ENCODE measurements around the gene TMEM121. TPM values are rescaled to one million over a fixed set of nuclear protein-coding genes. Genes with fewer than 3 reads are reported as not detected.

The TMEM121 gene
- polyA plus RNA-seq, 1 of the 3 experiments (the other 2 are of a cell fraction) = 9.1 TPM

- peaks cover 13% of the 10 kb centered on the region; the same call in 1 of the 2 replicates for H3K79me2 ChIP-seq (ENCODE audit: insufficient read depth)
- no peak overlapping the region for H3K4me2 ChIP-seq
- no peak overlapping the region for H2AFZ ChIP-seq (ENCODE audit: low read depth)
- H3K4me1 ChIP-seq (ENCODE audit: control insufficient read depth in 1 of 2, insufficient read depth in 2 of 2, low read depth in 1 of 2, low read length in 1 of 2) = peaks cover 5 to 16% of the 10 kb centered on the region in 2 experiments; a peak in 2 of 4 replicates
- H3K9me2 ChIP-seq = no peaks in the 10 kb centered on the region
- H3F3A ChIP-seq (replicated peaks; ENCODE audit: insufficient read depth) = no peaks in the 10 kb centered on the region
- WGBS (ENCODE audit: low lambda C conversion rate) = 91% methylated on average over 6 of the region's 16 CpGs
- TF ChIP-seq CTCF (IDR thresholded peaks at IDR 0.05) = no peak
- no peak for TF ChIP-seq GATA2 (CRISPR knock-in tag; IDR thresholded peaks at IDR 0.05)
- no peak for TF ChIP-seq FOSL2 (IDR thresholded peaks at IDR 0.05; ENCODE audit: borderline replicate concordance, low read depth)
- no peak for TF ChIP-seq JUND (IDR thresholded peaks at IDR 0.05)
- TF ChIP-seq SIN3A (IDR thresholded peaks at IDR 0.05; ENCODE audit: borderline replicate concordance, low read depth, low read length) = no peak
- no peak for TF ChIP-seq ELF1 (IDR thresholded peaks at IDR 0.05)
- no peaks in the 10 kb centered on the region for H3K27me3 ChIP-seq (ENCODE audit: insufficient read depth)
- H3K9ac ChIP-seq = no peak overlapping the region
- no peak overlapping the region for H3K27ac ChIP-seq (ENCODE audit: low read depth in 2 of 2, low read length in 1 of 2)
- H3K4me3 ChIP-seq (ENCODE audit: low read depth in 2 of 2, low read length in 1 of 2) = no peak overlapping the region
- ChIA-PET POLR2A (no interaction called here), CTCF (interaction anchor here (1.8 to 5.9 kb wide), 3 partner anchors 10 to 125 kb away, joined by 5 to 135 read pairs (median 61); partner anchors contain the start of gene TMEM121)
- H3K9me3 ChIP-seq = no peaks in the 10 kb centered on the region
- DNase-seq = no peak
- no peaks in the 10 kb centered on the region for H3K36me3 ChIP-seq (replicated peaks in 1 of 2; ENCODE audit: control insufficient read depth in 1 of 2, insufficient read depth in 2 of 2, low read length in 1 of 2)
- H4K20me1 ChIP-seq (ENCODE audit: insufficient read depth) = peaks cover 11% of the 10 kb centered on the region; the same call in 1 of the 2 replicates
Observed at GRCh38 chr14:105493921-105494605, 32.3 kb upstream of the TMEM121 start.

DNA sequence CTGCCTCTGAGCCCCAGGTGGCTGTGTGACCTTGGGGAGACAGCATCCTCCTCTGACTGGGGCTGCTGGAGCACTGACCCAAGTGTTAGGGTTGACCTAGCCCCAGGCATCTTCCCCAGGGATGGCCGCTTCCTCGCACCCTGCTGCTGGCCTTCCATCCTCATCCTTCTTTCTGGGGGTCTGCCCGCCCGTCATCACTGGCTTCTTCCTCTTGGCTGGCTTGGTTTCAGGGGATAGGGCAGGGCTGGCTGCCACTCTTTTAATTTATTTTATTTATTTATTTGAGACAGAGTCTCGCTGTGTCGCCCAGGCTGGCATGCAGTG is 31.8 kb upstream of the TMEM121 start:
- no peaks in the 10 kb centered on the region for H3K36me3 ChIP-seq (replicated peaks in 1 of 2; ENCODE audit: control insufficient read depth in 1 of 2, insufficient read depth in 2 of 2, low read length in 1 of 2)

More for the DNA sequence above, 31.8 kb upstream of the TMEM121 start:
- POLR2A ChIA-PET = no interaction called here
- Histone ChIP-seq H4K20me1 (ENCODE audit: insufficient read depth) (peaks cover 11% of the 10 kb centered on the region; the same call in 1 of the 2 replicates), H3K9ac (no peak overlapping the region), H3K4me3 (ENCODE audit: low read depth in 2 of 2, low read length in 1 of 2) (no peak overlapping the region), H3K4me2 (no peak overlapping the region), H3K9me3 (no peaks in the 10 kb centered on the region), H2AFZ (ENCODE audit: low read depth) (no peak overlapping the region), H3K79me2 (ENCODE audit: insufficient read depth) (peaks cover 13% of the 10 kb centered on the region; the same call in 1 of the 2 replicates), H3K4me1 (ENCODE audit: control insufficient read depth in 1 of 2, insufficient read depth in 2 of 2, low read depth in 1 of 2, low read length in 1 of 2) (peaks cover 5 to 11% of the 10 kb centered on the region in 2 experiments; a peak in 2 of 4 replicates), H3K9me2 (no peaks in the 10 kb centered on the region), H3F3A (replicated peaks; ENCODE audit: insufficient read depth) (no peaks in the 10 kb centered on the region), H3K27me3 (ENCODE audit: insufficient read depth) (no peaks in the 10 kb centered on the region), H3K27ac (ENCODE audit: low read depth in 2 of 2, low read length in 1 of 2) (no peak overlapping the region)
- no peak for DNase-seq
- WGBS (ENCODE audit: low lambda C conversion rate) = 98% methylated on average over 6 of the region's 6 CpGs
- TF ChIP-seq SIN3A (IDR thresholded peaks at IDR 0.05; ENCODE audit: borderline replicate concordance, low read depth, low read length) = no peak
- TF ChIP-seq TAF1 (IDR thresholded peaks at IDR 0.05; ENCODE audit: borderline replicate concordance, low read depth, low read length) = no peak
- TF ChIP-seq RFX5 (IDR thresholded peaks at IDR 0.05; ENCODE audit: low read length) = no peak
- TF ChIP-seq TEAD4 (IDR thresholded peaks at IDR 0.05; ENCODE audit: borderline replicate concordance, insufficient read depth) = no peak
- TF ChIP-seq REST (IDR thresholded peaks at IDR 0.05; ENCODE audit: low read depth, low read length) = no peak
- no peak for TF ChIP-seq MXI1 (IDR thresholded peaks at IDR 0.05; ENCODE audit: low read depth, low read length)
- TF ChIP-seq EP300 (IDR thresholded peaks at IDR 0.05; ENCODE audit: borderline replicate concordance in 1 of 2, low read depth in 1 of 2, low read length in 1 of 2) = no peak
- CTCF ChIA-PET = no interaction called here

Measured in SK-N-SH (cell line).